ENCODE data around the gene ILKAP.

Gene ILKAP

GRCh38 chr2:238138331-238139195 lies 64.9 kb downstream of the ILKAP start, which contains the start of gene KLHL30:
Gene KLHL30 (plus strand): TSS chr2:238138668. CDS start chr2:238140755, 2,087 bp downstream.
- no peak for TF ChIP-seq CTCF (IDR thresholded peaks at IDR 0.05)
- peak within 1 kb of the TSS; percentile 76 to 85 for H3K27ac ChIP-seq
- DNase-seq (ENCODE audit: low spot score): peak; percentile 89
- peak within 1 kb of the TSS; percentile 67 for H3K4me3 ChIP-seq

GRCh38 chr2:238137885-238138284 lies 65.6 kb downstream of the ILKAP start:
- Histone ChIP-seq H3K27ac (peak overlapping the region; percentile 31 to 85), H3K4me3 (peak overlapping the region; percentile 67)
- TF ChIP-seq CTCF (IDR thresholded peaks at IDR 0.05): no peak
- DNase-seq (ENCODE audit: low spot score): no peak

- peak overlapping the region; percentile 31 to 85 for H3K27ac ChIP-seq
- no peak for DNase-seq (ENCODE audit: low spot score)
- TF ChIP-seq CTCF (IDR thresholded peaks at IDR 0.05): no peak
- H3K4me3 ChIP-seq: peak overlapping the region; percentile 20
Measured at GRCh38 chr2:238136820-238137537, 66.5 kb downstream of the ILKAP start.

- no peak for DNase-seq (ENCODE audit: low spot score)
- no peak for TF ChIP-seq CTCF (IDR thresholded peaks at IDR 0.05)
- no peak overlapping the region for H3K4me3 ChIP-seq
- no peak overlapping the region for H3K27ac ChIP-seq
Measured at GRCh38 chr2:238135601-238136150, 67.8 kb downstream of the ILKAP start.

- DNase-seq (ENCODE audit: low spot score): no peak
- H3K27ac ChIP-seq: no peak overlapping the region
- no peak overlapping the region for H3K4me3 ChIP-seq
- TF ChIP-seq CTCF (IDR thresholded peaks at IDR 0.05): no peak
Measured at GRCh38 chr2:238134393-238134785, 69.1 kb downstream of the ILKAP start.

GRCh38 chr2:238133499-238134392 lies 69.7 kb downstream of the ILKAP start:
- TF ChIP-seq CTCF (IDR thresholded peaks at IDR 0.05): no peak
- Histone ChIP-seq H3K4me3 (no peak overlapping the region), H3K27ac (no peak overlapping the region)
- DNase-seq (ENCODE audit: low spot score): no peak

Measured in coronary artery (tissue), 2 donors.